SIG-M5 treated with dmso at 0.1 percent for 504 hours (cell line): ENCODE measurements around the gene RNF11.
"Not testable (repeated sequence)": the region's sequence is repeated elsewhere in the genome, so short reads cannot be mapped to it uniquely, and the experiment has no call there.

Experiments
- DNase-seq: peaks from one replicate; lab custom pipeline; 2025; ENCODE audit not compliant: unreplicated experiment; lab: John Stamatoyannopoulos, UW

The RNF11 gene

DNA sequence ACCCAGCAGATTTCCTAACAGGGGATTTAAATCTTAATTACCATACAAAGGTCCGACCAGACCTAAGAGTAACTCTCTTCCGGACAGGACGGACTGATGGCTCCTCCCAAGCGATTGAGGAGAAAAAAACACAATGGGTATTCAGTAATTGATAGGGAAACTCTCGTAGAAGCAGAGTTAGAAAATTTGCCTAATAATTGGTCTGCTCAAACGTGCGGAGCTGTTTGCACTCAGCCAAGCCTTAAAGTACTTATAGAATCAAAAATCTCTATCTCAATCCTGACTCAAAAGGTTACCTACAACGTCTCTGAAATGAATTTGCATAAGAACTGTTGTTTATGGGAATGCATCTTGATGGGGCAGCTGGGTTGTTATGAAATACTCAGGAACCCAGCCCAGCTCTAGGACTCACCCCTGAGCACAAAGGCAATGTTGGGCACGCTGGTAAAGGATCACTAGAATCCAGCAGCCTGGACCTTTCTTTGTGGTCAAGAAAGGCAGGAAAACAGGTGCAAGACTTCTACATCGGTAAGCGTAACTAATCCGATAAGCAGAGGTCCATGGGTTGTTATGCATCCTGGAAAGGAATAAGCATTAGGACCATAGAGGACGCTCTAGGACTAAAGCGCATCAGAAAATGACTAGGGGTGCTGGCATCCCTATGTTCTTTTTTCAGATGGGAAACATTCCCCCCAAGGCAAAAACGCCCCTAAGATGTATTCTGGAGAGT is 8.7 kb upstream of the RNF11 start:
- DNase-seq: not testable (repeated sequence)

DNA sequence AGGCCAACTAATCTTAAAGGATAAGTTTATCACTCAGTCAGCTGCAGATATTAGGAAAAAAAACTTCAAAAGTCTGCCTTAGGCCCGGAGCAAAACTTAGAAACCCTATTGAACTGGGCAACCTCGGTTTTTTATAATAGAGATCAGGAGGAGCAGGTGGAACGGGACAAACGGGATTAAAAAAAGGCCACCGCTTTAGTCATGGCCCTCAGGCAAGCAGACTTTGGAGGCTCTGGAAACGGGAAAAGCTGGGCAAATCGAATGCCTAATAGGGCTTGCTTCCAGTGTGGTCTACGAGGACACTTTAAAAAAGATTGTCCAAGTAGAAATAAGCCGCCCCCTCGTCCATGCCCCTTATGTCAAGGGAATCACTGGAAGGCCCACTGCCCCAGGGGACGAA is 7.6 kb upstream of the RNF11 start:
- not testable (repeated sequence) for DNase-seq

DNA sequence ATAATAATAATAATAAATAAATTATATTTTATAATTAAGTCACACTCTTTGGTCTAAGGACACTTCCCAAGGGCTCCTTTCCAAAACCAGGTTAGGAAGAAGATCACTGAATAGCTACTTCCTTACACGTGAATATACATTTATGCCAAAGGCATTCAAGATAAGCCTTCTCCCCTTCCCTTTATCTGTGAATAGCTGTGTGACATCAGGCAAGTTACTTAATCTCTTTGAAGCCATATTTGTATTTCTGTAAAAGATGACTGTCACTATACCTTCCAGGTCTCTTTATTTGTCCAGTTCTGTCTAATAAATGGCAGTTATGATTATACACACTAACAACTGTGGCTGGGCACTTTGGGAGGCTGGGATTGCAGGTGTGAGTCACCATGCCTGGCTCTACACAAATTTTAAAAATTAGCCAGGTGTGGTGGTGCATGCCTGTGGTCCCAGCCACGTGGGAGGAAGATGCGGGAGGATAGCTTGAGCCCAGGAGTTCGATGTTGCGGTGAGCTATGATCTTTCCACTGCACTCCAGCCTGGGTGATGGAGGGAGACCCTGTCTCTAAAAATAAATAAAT is 5.5 kb upstream of the RNF11 start:
- DNase-seq: no peak

DNA sequence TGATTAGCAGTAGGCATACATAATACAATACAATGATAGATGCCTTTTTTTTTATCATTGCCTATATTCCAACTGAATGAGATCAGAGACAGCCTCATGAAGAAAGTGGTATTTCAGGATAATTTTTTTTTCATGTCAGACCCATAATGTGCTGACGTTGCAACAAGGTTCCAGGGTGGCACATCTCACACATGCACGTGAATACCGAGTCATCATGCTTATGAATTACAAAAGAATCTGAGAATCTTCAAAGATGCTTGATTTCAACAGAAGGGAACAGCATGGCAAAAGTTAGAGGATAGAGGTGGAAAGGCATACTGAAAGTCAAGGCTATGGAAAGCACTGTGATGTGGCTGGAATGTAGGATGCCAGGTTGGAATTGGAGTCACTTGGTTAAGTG is 5.0 kb upstream of the RNF11 start:
- DNase-seq: no peak

DNA sequence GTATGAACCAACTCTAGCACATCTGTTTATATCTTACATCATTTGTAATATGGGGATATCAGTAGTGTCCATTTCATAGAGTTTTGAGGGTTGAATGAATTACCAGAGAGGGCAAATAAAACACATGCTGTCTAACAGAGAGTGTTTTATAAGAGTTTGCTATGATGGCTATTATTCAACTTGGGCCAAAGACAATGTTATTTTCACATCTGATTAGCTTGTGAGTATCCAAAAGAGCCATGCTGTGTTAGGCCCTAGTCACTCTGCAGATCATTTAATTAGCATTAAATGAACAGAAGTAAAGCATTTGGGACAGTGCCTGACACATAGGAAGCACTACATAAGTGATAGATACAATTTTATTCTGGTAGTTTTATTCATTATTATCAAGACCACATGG is 4.2 kb upstream of the RNF11 start:
- no peak for DNase-seq

DNA sequence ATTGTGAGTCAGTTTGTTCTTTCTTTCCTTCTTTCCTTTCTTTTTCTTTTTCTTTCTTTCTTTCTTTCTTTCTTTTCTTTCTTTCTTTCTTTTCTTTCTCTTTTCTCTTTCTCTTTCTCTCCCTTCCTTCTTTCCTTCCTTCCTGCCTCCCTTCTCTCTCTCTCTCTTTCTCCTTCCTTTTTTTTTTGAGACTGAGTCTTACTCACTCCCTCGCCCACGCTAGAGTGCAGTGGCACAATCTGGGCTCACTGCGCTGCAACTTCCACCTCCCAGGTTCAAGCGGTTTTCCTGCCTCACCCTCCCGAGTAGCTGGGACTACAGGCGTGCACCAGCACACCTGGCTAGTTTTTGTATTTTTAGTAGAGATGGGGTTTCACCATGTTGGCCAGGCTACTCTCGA is 1.8 kb upstream of the RNF11 start:
- DNase-seq: not testable (repeated sequence)

DNA sequence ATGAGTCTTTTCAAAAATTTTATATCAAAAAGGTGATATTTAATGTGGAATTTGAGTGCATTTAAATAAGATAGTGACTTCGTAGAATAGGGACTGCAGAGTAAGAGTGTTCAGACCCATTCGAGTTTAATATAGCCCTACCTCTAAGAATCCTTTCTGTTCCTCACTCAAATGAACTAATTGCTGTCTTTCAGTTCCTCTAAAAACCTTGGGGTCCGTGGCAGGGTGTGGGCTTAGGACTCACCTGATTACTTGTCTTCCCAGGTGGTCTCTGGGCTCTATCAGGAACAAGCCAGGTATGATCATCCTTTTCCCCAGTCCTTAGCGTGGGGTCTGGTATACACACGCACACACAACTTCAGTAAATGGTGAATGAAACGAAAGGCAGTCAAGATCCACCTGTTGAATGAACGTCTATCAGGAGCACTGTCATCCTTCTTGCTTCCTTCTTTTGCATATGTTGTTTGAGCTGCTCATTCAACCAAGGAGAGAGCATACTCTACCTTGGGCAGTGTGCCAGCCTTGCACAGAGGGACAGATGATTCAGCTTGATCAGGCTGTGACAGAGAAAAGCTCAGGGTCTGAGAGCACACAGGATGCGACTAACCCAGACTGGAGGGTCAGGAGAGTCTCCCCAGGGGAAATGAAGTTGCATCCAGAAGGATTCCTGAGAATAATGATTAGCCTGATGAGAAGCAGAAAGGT is 1.2 kb upstream of the RNF11 start:
- peak; percentile 61 for DNase-seq

DNA sequence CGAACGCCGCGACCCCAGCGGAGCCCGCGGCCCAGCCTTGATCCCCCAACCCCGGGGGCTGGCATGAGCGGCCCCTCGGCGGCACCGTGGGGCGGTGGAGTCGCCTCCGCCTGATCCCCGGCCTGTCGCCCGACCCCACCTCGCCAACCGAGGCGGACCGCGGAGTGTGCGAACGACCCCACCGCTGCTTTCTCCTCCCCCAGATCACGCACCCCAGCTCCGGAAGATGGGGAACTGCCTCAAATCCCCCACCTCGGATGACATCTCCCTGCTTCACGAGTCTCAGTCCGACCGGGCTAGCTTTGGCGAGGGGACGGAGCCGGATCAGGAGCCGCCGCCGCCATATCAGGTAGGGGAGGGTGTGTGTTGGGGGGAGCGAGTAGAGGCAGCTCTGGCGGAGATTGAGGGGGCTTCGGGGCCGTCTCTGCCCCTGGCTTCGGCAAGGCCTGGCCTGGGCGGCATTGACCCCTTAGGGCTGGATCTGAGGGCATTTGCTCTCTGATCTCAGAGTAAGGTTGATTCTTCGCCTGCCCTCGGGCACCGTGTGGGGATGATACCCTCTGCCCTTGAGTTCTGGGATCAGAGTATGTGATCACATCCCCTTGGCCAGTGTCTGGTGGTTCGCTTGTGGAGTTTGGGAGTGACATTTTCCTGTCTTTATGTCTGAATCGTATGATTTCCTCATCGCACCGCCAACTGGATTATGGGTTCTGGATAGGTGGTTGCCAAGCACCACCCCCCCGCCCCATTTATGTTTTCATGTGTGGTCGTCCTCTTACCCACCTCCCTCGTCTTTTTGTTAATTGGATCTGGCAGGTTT is 668 bp downstream of the RNF11 start:
- peak; percentile 20 for DNase-seq

DNA sequence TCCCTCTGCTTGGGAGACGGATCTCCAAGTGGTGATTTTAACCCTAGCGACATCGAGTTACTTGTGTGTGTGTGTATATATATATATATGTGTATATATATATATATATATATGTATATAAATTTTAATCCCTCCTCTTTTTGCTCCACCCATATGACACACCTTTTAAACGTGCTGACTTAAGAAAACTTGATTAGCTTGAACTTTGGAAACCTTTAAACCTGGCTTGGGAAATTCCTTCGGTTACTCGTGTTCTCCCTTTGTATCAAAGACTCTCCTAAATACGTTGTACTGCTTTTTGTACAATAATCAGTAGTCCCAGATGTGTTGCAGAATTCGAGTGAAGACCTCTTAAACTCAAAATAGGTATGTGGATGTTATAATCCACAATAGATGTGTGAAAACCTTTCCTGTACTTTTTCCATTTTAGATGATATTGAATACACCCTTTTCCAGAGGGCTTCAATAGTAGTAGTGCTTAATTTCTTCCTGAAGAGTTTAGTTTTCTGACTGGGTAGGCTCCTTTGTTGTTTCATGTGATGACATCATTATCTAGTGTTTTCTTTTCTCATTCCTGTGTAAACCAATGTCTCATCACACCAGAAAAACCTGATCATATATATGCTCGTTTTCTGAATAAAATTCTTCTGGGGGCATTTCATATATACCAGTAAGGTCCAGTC is 1.4 kb downstream of the RNF11 start:
- peak; percentile 16 for DNase-seq

DNA sequence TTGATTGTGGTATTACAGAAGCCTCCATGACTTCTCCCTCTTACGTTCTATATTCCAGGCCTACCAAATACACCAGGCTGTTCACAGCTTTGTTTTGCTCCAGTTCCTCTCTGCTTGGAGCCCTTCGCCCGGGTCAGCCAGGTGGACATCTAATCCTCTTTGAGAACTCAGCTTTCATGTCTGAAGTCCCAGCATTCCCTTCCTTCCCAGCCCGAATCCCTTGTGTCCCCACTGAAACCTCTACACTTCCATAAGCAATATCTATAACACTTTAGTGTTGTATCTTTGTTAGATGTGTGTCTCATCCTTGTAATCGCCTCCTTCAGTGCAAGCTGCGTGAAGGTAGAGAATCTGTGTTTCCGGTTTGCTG is 1.9 kb downstream of the RNF11 start:
- DNase-seq: no peak

DNA sequence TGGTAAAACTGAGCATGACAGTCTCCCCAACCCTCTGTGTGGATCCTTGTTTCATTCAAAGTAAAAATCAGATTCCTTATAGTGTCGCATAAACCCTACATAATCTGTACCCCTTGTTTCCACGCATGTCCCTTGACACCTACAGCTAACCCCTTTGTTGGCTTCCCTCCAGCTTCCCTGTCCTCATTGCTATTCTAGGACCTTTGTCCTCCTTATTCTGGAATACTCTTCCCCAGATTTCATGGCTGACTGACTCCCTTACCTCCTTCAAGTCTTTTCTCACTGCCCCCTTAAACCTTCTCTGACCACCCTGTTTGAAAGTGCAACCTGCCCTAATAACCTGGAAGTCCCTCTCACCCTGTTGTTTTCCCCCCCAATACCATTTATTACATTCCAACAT is 4.0 kb downstream of the RNF11 start:
- DNase-seq: no peak

DNA sequence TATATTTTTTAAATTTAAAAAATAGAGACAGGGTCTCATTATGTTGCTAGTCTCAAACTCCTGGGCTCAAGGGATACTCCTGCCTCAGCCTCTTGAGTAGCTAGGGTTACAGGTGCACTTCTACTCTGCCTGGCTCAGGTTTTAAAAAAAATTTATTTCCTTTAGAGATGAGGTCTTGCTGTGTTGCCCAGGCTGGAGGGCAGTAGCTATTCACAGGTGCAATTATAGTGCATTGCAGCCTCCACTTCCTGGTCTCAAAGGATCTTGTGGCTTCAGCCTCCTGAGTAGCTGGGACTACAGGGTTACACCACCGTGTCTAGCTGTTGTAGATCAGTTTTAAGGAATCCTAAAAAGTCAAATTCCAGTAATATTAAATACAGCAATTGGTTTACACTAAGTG is 5.0 kb downstream of the RNF11 start:
- no peak for DNase-seq

DNA sequence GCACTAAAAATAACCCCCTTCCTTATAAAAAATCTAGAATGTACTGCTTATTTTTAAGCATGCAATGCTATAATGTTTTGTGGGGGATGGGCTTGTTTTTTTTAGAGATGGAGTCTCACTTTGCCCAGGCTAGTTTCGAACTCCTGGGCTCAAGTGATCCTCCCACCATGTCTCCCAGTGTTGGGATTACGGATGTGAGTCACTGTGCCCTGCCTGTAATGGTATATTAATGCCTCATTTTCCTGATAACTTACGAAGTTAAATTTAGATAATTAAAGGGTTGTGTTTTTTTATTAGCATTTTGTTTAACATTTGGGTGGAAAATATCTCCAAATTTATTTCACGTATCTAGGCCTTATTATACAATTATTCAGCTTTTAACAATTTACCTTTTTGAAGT is 6.5 kb downstream of the RNF11 start:
- no peak for DNase-seq

DNA sequence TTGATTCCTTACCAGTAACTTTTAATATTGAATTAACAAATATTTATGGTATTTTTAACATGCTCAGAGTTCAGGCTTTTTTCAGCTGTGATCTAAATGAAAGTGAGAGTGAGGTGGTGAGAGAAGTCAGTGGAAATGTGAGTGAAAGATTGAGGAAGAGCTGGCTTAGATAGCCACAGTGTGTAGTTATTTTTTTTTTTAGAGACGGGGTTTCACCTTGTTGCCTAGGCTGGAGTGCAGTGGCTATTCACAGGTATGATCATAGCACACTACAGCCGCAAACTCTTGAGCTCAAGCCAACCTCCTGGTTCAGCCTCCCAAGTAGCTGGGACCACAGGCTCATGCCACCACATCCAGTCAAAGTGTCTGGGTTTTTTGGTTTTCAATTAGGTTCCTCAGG is 10.9 kb downstream of the RNF11 start:
- no peak for DNase-seq

DNA sequence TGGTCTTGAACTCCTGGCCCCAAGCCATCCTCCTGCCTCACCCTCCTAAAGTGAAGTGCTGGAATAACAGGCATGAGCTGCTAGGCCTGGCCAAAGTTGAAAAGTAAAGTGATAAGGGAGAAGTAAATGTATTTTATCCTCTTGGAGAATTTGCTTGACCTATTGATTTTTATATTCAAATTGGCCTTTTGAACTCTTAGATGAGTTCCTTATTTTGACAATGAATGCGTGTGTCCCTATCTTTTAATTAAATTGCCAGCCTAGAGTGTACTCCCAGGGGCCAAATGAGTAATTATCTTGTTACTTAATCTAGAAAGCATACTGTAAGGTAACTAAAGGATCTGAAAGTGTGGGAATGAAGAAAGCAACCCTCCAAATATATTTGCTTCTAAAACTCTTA is 11.4 kb downstream of the RNF11 start:
- DNase-seq: no peak

DNA sequence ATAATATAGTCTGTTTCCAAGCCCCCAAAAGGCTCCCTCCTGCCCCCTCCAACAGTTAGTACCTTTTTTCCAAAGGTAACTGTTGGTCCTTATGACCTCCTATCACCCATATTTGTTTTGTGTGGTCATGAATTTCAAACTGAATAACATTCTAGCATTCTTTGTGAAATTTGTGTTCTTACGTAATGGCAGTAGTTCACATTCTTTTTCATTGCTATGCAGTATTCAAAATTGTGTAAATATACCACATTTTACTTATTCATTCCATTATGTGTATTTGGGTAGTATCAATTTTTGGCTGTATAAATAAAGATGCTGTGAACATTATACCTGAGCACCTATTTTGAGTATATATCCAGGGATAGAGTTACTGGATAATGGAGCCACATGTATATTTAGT is 13.4 kb downstream of the RNF11 start:
- no peak for DNase-seq

DNA sequence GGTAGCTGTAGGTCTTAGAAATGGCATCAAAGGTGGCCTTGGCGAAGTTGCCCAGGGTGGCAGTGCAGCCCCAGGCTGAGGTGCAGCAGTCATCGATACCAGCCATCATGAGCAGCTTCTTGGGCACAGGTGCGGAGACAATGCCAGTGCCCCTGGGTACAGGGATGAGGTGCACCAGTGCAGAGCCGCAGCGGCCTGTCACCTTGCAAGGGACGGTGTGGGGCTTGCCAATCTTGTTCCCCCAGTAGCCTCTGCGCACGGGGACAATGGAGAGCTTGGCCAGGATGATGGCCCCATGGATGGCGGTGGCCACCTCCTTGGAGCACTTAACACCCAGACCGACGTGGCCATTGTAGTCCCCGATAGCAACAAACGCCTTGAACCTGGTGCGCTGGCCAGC is 14.7 kb downstream of the RNF11 start:
- DNase-seq: not testable (repeated sequence)

DNA sequence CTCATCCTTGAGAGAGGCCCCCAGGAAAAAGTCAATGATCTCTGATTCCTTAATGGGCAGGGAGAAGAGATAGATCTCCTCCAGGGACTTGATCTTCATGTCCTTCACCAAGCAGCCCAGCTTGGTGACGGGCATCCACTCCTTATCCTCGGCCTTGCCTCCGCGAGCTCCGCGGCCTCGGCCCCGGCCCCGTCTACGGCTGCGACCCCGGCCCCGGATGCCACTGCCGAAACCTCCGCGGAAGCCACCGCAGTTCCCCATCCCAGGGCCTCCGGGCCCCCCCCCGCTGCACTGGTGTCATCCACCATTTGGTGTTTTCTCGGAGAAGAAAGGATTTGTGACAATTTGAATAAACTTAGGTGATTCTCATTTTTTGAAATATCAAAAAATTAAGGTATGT is 15.1 kb downstream of the RNF11 start:
- not testable (repeated sequence) for DNase-seq

DNA sequence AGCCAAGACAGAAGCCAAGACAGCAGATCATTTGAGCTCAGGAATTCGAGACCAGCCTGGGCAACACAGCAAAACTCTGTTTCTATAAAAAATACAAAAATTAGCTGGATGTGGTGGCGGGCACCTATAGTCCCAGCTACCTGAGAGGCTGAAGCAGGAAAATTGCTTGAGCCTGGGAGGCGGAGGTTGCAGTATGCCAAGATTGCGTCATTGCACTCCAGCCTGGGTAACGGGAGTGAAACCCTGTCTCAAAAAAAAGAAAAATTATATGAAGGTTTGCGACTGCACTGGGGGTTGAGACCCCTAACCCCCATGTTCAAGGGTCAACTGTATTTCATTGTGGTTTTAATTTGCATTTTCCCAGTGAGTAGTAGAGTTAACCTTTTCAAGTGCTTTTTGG is 16.3 kb downstream of the RNF11 start:
- DNase-seq: no peak

DNA sequence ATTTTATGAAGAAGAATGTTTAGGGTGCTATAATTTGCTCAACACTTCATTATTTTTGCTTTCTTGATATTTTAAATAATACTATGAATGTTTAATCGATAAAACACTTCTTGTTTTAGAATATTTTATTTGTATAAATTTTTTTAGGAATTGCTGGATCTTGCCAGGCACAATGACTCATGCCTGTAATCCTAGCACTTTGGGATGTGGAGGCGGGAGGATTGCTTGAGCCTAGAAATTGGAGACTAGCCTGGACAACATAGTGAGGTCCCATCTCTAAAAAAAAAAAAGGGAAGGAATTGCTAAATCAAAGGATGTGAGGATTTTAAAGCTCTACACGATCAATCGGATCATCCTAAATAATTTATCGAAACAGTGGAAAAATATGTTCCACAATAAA is 17.6 kb downstream of the RNF11 start:
- no peak for DNase-seq

DNA sequence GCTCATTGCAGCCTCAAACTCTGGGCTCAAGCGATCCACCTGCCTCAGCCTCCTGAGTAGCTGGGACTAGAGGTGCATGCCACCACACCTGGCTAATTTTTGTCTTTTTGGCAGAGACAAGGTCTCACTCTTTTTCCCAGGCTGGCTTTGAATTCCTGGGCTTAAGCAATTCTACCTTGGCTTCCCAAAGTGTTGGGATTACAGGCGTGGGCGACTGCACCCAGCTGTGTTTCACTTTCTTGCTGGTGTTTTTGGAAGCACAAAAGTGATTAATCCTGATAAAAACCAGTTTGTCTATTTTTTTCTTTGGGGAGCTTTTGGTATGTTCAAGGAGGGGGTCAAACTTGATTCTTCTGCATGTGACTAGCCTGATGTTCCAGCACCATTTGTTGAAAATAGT is 19.3 kb downstream of the RNF11 start:
- DNase-seq: no peak
